H1 (cell line): ENCODE results near the gene DBH. TPM values are rescaled to one million over a fixed set of nuclear protein-coding genes. Genes with fewer than 3 reads are reported as not detected.

ENCODE experiments used
- CTCF ChIA-PET: fragments of 300-600 bp; sonication (Branson Sonifier 250); formaldehyde crosslinking; loops from one replicate; lab custom pipeline; 2021; ENCODE audit not compliant: partially characterized antibody; lab: Charles Lee
- POLR2A ChIA-PET: fragments of 300-600 bp; sonication (Branson Sonifier 250); formaldehyde crosslinking; loops from one replicate; lab custom pipeline; 2021; ENCODE audit warnings: inconsistent platforms; ENCODE audit not compliant: partially characterized antibody; lab: Charles Lee
- DNase-seq, 2 experiments: peaks; one replicate each; pipeline versions ENCODE4 v3.0.0 to v3.0.0-alpha.2; 2010 to 2022; ENCODE audit warnings: low spot score in 2 of 2, low read depth in 1 of 2, mixed read lengths in 1 of 2
- FAIRE-seq: peaks from 2 replicates; lab custom pipeline; 2011; peaks lifted over from hg19 to GRCh38; lab: Jason Lieb, UNC
- H2AFZ ChIP-seq: 2 replicates; pipeline ENCODE4 v1.8.1; 2012; ENCODE audit warnings: low read length, inconsistent platforms
- H2AK5ac ChIP-seq: 2 replicates; pipeline ENCODE4 v1.6.1; 2013; ENCODE audit warnings: low read depth, low read length
- H2BK120ac ChIP-seq: replicated peaks from 2 replicates; pipeline ENCODE3; 2013; ENCODE audit warnings: low read depth, low read length, inconsistent platforms
- H2BK12ac ChIP-seq: 2 replicates; pipeline ENCODE4 v1.6.1; 2013; ENCODE audit warnings: low read depth, low read length
- H2BK15ac ChIP-seq: 2 replicates; pipeline ENCODE4 v1.6.1; 2013; ENCODE audit warnings: low read length
- H2BK20ac ChIP-seq: 2 replicates; pipeline ENCODE4 v1.6.1; 2013; ENCODE audit warnings: low read length
- H2BK5ac ChIP-seq: 2 replicates; pipeline ENCODE4 v1.6.1; 2013; ENCODE audit warnings: low read depth, low read length
- H3K14ac ChIP-seq: 2 replicates; pipeline ENCODE4 v1.6.1; 2013; ENCODE audit warnings: inconsistent platforms; ENCODE audit not compliant: insufficient read length
- H3K18ac ChIP-seq: 2 replicates; pipeline ENCODE4 v1.6.1; 2013; ENCODE audit warnings: low read length; ENCODE audit errors: extremely low read depth
- H3K23ac ChIP-seq: 2 replicates; pipeline ENCODE4 v1.6.1; 2013; ENCODE audit warnings: inconsistent platforms; ENCODE audit not compliant: insufficient read length
- H3K23me2 ChIP-seq: 2 replicates; pipeline ENCODE4 v1.6.1; 2013; ENCODE audit warnings: low read depth, low read length
- H3K27ac ChIP-seq: 2 replicates; pipeline ENCODE4 v1.6.1; 2011; ENCODE audit warnings: low read depth, low read length, inconsistent platforms
- H3K27me3 ChIP-seq, 4 experiments: replicated peaks in 1 of 4; 1 replicate in 1 of 4; 2 replicates in 3 of 4; pipeline versions ENCODE4 v1.6.1 to v1.8.1; 2011 to 2013; ENCODE audit warnings: low read length in 3 of 4, mild to moderate bottlenecking in 3 of 4, inconsistent platforms in 2 of 4, mixed read lengths in 2 of 4, moderate library complexity in 1 of 4; ENCODE audit not compliant: control insufficient read depth in 3 of 4, insufficient read depth in 3 of 4; ENCODE audit errors: extremely low read depth in 1 of 4
- H3K36me3 ChIP-seq, 4 experiments: 2 replicates each; pipeline versions ENCODE4 v1.6.1 to v1.8.1; 2011 to 2013; ENCODE audit warnings: mild to moderate bottlenecking in 4 of 4, low read length in 3 of 4, moderate library complexity in 2 of 4, control low read depth in 1 of 4, inconsistent platforms in 1 of 4; ENCODE audit not compliant: insufficient read depth in 4 of 4, control insufficient read depth in 2 of 4
- H3K4ac ChIP-seq: replicated peaks from 2 replicates; pipeline ENCODE3; 2013; ENCODE audit warnings: low read length, low read depth, mixed read lengths, inconsistent platforms; ENCODE audit not compliant: insufficient read length
- H3K4me1 ChIP-seq, 4 experiments: replicated peaks in 1 of 4; 1 replicate in 1 of 4; 2 replicates in 3 of 4; pipeline versions ENCODE4 v1.6.1 to v1.8.1; 2011 to 2013; ENCODE audit warnings: low read length in 3 of 4, inconsistent platforms in 2 of 4, mixed read lengths in 1 of 4; ENCODE audit not compliant: insufficient read depth in 4 of 4, control insufficient read depth in 3 of 4
- H3K4me2 ChIP-seq, 2 experiments: 2 replicates each; pipeline versions ENCODE4 v1.6.1 to v1.8.1; 2011 to 2013; ENCODE audit warnings: low read depth in 2 of 2, low read length in 2 of 2, control low read depth in 1 of 2, inconsistent platforms in 1 of 2, mild to moderate bottlenecking in 1 of 2; ENCODE audit not compliant: insufficient read depth in 1 of 2
- H3K4me3 ChIP-seq, 4 experiments: fragments of 200-600, 300-600 bp in 1 of 4; sonication (generic), shearing (Covaris generic), sonication (Bioruptor Twin) in 1 of 4; 2 replicates each; pipeline versions ENCODE4 v1.5.1 to v1.8.1; 2011 to 2016; ENCODE audit warnings: low read length in 4 of 4, low read depth in 3 of 4, control low read depth in 2 of 4, inconsistent platforms in 2 of 4, mild to moderate bottlenecking in 2 of 4, mixed read lengths in 1 of 4, moderate library complexity in 1 of 4; ENCODE audit not compliant: insufficient read depth in 2 of 4; ENCODE audit errors: extremely low read depth in 1 of 4
- H3K56ac ChIP-seq: replicated peaks from 2 replicates; pipeline ENCODE3; 2013; ENCODE audit warnings: low read depth, mild to moderate bottlenecking, mixed read lengths, low read length, inconsistent platforms; ENCODE audit not compliant: insufficient read length
- H3K79me1 ChIP-seq: 2 replicates; pipeline ENCODE4 v1.6.1; 2013; ENCODE audit warnings: low read depth, low read length, control low read depth
- H3K79me2 ChIP-seq, 2 experiments: 2 replicates each; pipeline versions ENCODE4 v1.6.1 to v1.8.1; 2012 to 2013; ENCODE audit warnings: low read length in 2 of 2, mild to moderate bottlenecking in 2 of 2, inconsistent platforms in 1 of 2; ENCODE audit not compliant: insufficient read depth in 2 of 2, control insufficient read depth in 1 of 2
- H3K9ac ChIP-seq, 4 experiments: replicated peaks in 1 of 4; 1 replicate in 1 of 4; 2 replicates in 3 of 4; pipeline versions ENCODE4 v1.6.1 to v1.8.1; 2011 to 2013; ENCODE audit warnings: low read depth in 3 of 4, low read length in 3 of 4, control low read depth in 2 of 4, mild to moderate bottlenecking in 2 of 4, moderate library complexity in 2 of 4, inconsistent platforms in 1 of 4; ENCODE audit errors: extremely low read depth in 1 of 4
- H3K9me3 ChIP-seq, 2 experiments: 2 replicates each; pipeline versions ENCODE4 v1.6.1 to v1.8.1; 2012 to 2013; ENCODE audit warnings: mild to moderate bottlenecking in 2 of 2, moderate library complexity in 2 of 2, control low read depth in 1 of 2, inconsistent platforms in 1 of 2, low read depth in 1 of 2, low read length in 1 of 2, mixed read lengths in 1 of 2; ENCODE audit not compliant: insufficient read depth in 2 of 2
- H4K20me1 ChIP-seq, 2 experiments: replicated peaks in 1 of 2; 2 replicates each; pipeline versions ENCODE3 to v1.8.1; 2011 to 2013; ENCODE audit warnings: inconsistent platforms in 2 of 2, low read length in 2 of 2, mild to moderate bottlenecking in 1 of 2; ENCODE audit not compliant: insufficient read depth in 2 of 2, control insufficient read depth in 1 of 2
- H4K5ac ChIP-seq: 2 replicates; pipeline ENCODE4 v1.6.1; 2013; ENCODE audit warnings: low read length, low read depth, mixed read lengths, inconsistent platforms; ENCODE audit not compliant: insufficient read length
- H4K8ac ChIP-seq: 2 replicates; pipeline ENCODE4 v1.8.0; 2013; ENCODE audit warnings: mild to moderate bottlenecking, moderate library complexity, low read length, inconsistent platforms; ENCODE audit not compliant: insufficient read depth; ENCODE audit errors: extremely low read depth
- H4K91ac ChIP-seq: replicated peaks from 2 replicates; pipeline ENCODE3; 2013; ENCODE audit warnings: low read length, mixed read lengths, inconsistent platforms; ENCODE audit not compliant: insufficient read length
- RFX5 ChIP-seq: IDR thresholded peaks from 2 replicates; pipeline ENCODE4 v1.6.1; 2011; ENCODE audit warnings: low read depth, low read length, improper control_type of control experiment, borderline replicate concordance
- WGBS, 2 experiments: shearing (Covaris generic) in 1 of 2; methylation state at CpG; one replicate each; pipeline versions ENCODE4 v1.1.6 to v1.1.7; 2013 to 2015; ENCODE audit warnings: low lambda C conversion rate in 2 of 2, mixed read lengths in 2 of 2, inconsistent platforms in 1 of 2, low coverage in 1 of 2, missing lambda C conversion rate in 1 of 2; ENCODE audit not compliant: insufficient replicate concordance in 2 of 2, insufficient coverage in 1 of 2, insufficient read length in 1 of 2; ENCODE audit errors: extremely low coverage in 1 of 2, missing lambda C conversion rate in 1 of 2; 5-methylcytosine and 5-hydroxymethylcytosine counted together
- polyA plus RNA-seq, 7 experiments: library from polyadenylated mRNA; depleted of rRNA in 3 of 7; stranded (reverse) in 5 of 7; unstranded in 2 of 7; fragments of >200 nt in 5 of 7; fragments of 200-250 nt in 2 of 7; gene quantifications; 1 replicate in 5 of 7; 2 replicates in 1 of 7; 4 replicates in 1 of 7; pipeline versions ENCODE4 v1.2.1 to v1.2.3, GENCODE V29; 2011 to 2013; ENCODE audit warnings: missing spikeins in 2 of 7, mixed read lengths in 2 of 7
- total RNA-seq: library from RNA; stranded (reverse); fragmentation: NEBNext Ultra II Directional; extraction: Animal tissue kit (Norgen Biotek cat#: 25700); gene quantifications from 2 replicates; pipeline ENCODE4 v1.2.1, GENCODE V29; 2021

DBH gene
- total and polyA plus RNA-seq, 2 of the 8 experiments (the other 6 are each of a cell fraction or from before 2014, with no cell fraction given) = 0.18 TPM; not detected in 1

GRCh38 chr9:133601746-133602145 lies 34.4 kb upstream of the DBH start:
- no peak overlapping the region for H3K4me2 ChIP-seq
- no peak overlapping the region for H2BK120ac ChIP-seq
- peaks cover 3% of the 10 kb centered on the region for H3K79me1 ChIP-seq
- H3K27me3 ChIP-seq = no peaks in the 10 kb centered on the region; a peak in 1 of 7 replicates
- ChIA-PET CTCF (interaction anchor here (0.6 to 6.7 kb wide), 15 partner anchors 10 to 181 kb away, joined by 3 to 79 read pairs (median 5); partner anchors contain the start of gene ADAMTSL2), POLR2A (no interaction called here)
- H2BK20ac ChIP-seq = no peak overlapping the region
- no peak overlapping the region for H2BK12ac ChIP-seq
- no peak overlapping the region for H3K23ac ChIP-seq
- no peak overlapping the region for H3K56ac ChIP-seq
- no peak overlapping the region for H2BK5ac ChIP-seq
- no peak overlapping the region for H4K5ac ChIP-seq
- H4K8ac ChIP-seq = peak overlapping the region; percentile 87; the same call in 1 of the 2 replicates
- no peak overlapping the region for H3K27ac ChIP-seq
- H3K79me2 ChIP-seq = no peaks in the 10 kb centered on the region
- peaks cover 0 to 8% of the 10 kb centered on the region in 2 experiments for H4K20me1 ChIP-seq
- peaks cover 0 to 3% (median 0%) of the 10 kb centered on the region in 4 experiments; a peak in 1 of 8 replicates for H3K36me3 ChIP-seq
- 97% methylated on average over 6 of the region's 10 CpGs; no CpG with 5 or more reads in 1 of the 2 experiments for WGBS, 2 experiments
- no peak overlapping the region for H2BK15ac ChIP-seq
- H3K18ac ChIP-seq = no peak overlapping the region
- no peak overlapping the region for H3K4me3 ChIP-seq
- peaks cover 8 to 12% of the 10 kb centered on the region in 2 experiments for H3K9me3 ChIP-seq
- H3K4ac ChIP-seq = no peak overlapping the region
- no peak for DNase-seq
- TF ChIP-seq RFX5 = no peak
- no peak overlapping the region for H2AFZ ChIP-seq
- no peak for FAIRE-seq
- H3K23me2 ChIP-seq = peaks cover 4% of the 10 kb centered on the region; the same call in 1 of the 2 replicates
- H2AK5ac ChIP-seq = no peak overlapping the region
- no peak overlapping the region for H3K9ac ChIP-seq
- H4K91ac ChIP-seq = no peak overlapping the region
- H3K4me1 ChIP-seq = peaks cover 0 to 4% (median 2%) of the 10 kb centered on the region in 4 experiments; a peak in 3 of 7 replicates
- no peak overlapping the region for H3K14ac ChIP-seq
